Gastrocnemius medialis (tissue), 4 donors: Measurements from ENCODE around the gene TET3.

Experiments used
- POLR2A ChIP-seq, 2 donors: fragments of 450-650 bp; IDR thresholded peaks; one replicate each; pipeline ENCODE4 v1.6.1; 2017; ENCODE audit warnings: antibody characterized with exemption in 2 of 2, mild to moderate bottlenecking in 2 of 2, moderate library complexity in 2 of 2
- TF ChIP-seq, protein P1 (sequence below), 5 experiments: fragments of 450-650 bp in 3 of 5; fragments of 200-600 bp in 2 of 5; sonication (generic) in 2 of 5; IDR thresholded peaks in 4 of 5; conservative IDR thresholded peaks in 1 of 5; 1 replicate in 4 of 5; 2 replicates in 1 of 5; pipeline ENCODE4 v1.5.1; 2016 to 2019; ENCODE audit warnings: antibody characterized with exemption in 5 of 5, mild to moderate bottlenecking in 3 of 5, moderate library complexity in 3 of 5

DNA sequence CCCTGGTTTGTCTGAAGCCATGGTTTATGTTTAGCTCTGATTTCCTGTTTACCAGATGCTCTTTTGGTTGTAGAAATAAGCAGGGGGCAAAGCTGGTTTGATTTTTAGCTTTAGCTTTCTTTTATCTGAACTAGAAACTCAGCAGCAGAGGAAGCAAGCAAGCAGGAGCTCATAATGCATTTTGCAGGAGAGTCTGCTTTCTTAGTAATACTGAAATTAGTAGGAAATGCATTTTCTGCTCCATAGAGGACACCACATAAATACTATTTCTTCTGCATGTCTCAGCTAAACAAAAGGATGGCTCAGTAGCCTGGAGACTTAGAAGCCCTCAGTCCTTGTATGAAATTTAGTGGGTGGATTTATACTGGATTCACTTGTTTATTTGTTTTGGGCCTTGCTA is 34.9 kb upstream of the TET3 start:
- no peak for TF ChIP-seq POLR2A (IDR thresholded peaks at IDR 0.05)
- TF ChIP-seq, protein P1, sequence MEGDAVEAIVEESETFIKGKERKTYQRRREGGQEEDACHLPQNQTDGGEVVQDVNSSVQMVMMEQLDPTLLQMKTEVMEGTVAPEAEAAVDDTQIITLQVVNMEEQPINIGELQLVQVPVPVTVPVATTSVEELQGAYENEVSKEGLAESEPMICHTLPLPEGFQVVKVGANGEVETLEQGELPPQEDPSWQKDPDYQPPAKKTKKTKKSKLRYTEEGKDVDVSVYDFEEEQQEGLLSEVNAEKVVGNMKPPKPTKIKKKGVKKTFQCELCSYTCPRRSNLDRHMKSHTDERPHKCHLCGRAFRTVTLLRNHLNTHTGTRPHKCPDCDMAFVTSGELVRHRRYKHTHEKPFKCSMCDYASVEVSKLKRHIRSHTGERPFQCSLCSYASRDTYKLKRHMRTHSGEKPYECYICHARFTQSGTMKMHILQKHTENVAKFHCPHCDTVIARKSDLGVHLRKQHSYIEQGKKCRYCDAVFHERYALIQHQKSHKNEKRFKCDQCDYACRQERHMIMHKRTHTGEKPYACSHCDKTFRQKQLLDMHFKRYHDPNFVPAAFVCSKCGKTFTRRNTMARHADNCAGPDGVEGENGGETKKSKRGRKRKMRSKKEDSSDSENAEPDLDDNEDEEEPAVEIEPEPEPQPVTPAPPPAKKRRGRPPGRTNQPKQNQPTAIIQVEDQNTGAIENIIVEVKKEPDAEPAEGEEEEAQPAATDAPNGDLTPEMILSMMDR (IDR thresholded peaks at IDR 0.05 in 4 of 5, conservative IDR thresholded peaks at IDR 0.05 in 1 of 5), result no peak
